CD8-positive, alpha-beta memory T cell (primary cell): ENCODE measurements around the gene TSHZ2. TPM values are rescaled to one million over a fixed set of nuclear protein-coding genes. Genes with fewer than 3 reads are reported as not detected.
A peak's percentile ranks its signal among the peaks of the same experiment; 100 is the strongest.

Experiments used
- CTCF ChIA-PET: fragments of 350-600 bp; sonication (Branson Sonifier 250); formaldehyde crosslinking; loops from one replicate; lab custom pipeline; 2021; ENCODE audit warnings: antibody characterized with exemption; lab: Charles Lee
- POLR2A ChIA-PET: fragments of 350-600 bp; sonication (Branson Sonifier 250); formaldehyde crosslinking; loops from one replicate; lab custom pipeline; 2021; ENCODE audit warnings: antibody characterized with exemption; lab: Charles Lee
- DNase-seq, 5 donors: peaks; one replicate each; pipeline versions ENCODE4 v3.0.0 to v3.0.0-alpha.2; 2020 to 2022; ENCODE audit warnings: mixed read lengths in 1 of 5
- H3K27ac ChIP-seq: one replicate; pipeline ENCODE4 v1.7.0; 2013; ENCODE audit warnings: low read depth, mild to moderate bottlenecking, low read length, moderate library complexity
- H3K27me3 ChIP-seq: 2 replicates; pipeline ENCODE4 v1.7.0; 2013; ENCODE audit warnings: low read length, mild to moderate bottlenecking; ENCODE audit not compliant: insufficient read depth, poor library complexity, severe bottlenecking
- H3K36me3 ChIP-seq: 2 replicates; pipeline ENCODE4 v1.7.0; 2013; ENCODE audit warnings: mild to moderate bottlenecking, low read length, moderate library complexity; ENCODE audit not compliant: insufficient read depth
- H3K4me1 ChIP-seq: 2 replicates; pipeline ENCODE4 v1.7.0; 2013; ENCODE audit warnings: mild to moderate bottlenecking, low read length, moderate library complexity; ENCODE audit not compliant: insufficient read depth
- H3K4me3 ChIP-seq: 2 replicates; pipeline ENCODE4 v1.7.0; 2013; ENCODE audit warnings: mild to moderate bottlenecking, low read length
- H3K9me3 ChIP-seq: 2 replicates; pipeline ENCODE4 v1.7.0; 2013; ENCODE audit warnings: mild to moderate bottlenecking, low read length
- H3K27ac Mint-ChIP-seq, 8 donors: one replicate each; pipeline ENCODE4 v1.8.0; 2020 to 2021; ENCODE audit warnings: mixed read lengths in 8 of 8, mild to moderate bottlenecking in 6 of 8, inconsistent platforms in 3 of 8, moderate library complexity in 3 of 8
- H3K27me3 Mint-ChIP-seq, 2 donors: one replicate each; pipeline ENCODE4 v1.8.0; 2020 to 2021; ENCODE audit warnings: mixed read lengths in 2 of 2, mild to moderate bottlenecking in 1 of 2, moderate library complexity in 1 of 2
- H3K36me3 Mint-ChIP-seq, 3 donors: one replicate each; pipeline ENCODE4 v1.8.0; 2020 to 2021; ENCODE audit warnings: mixed read lengths in 3 of 3, inconsistent platforms in 1 of 3, mild to moderate bottlenecking in 1 of 3
- H3K4me1 Mint-ChIP-seq, 3 donors: one replicate each; pipeline ENCODE4 v1.8.0; 2020 to 2021; ENCODE audit warnings: mixed read lengths in 3 of 3, inconsistent platforms in 1 of 3, mild to moderate bottlenecking in 1 of 3
- H3K4me3 Mint-ChIP-seq, 7 donors: one replicate each; pipeline ENCODE4 v1.8.0; 2020 to 2021; ENCODE audit warnings: mixed read lengths in 7 of 7, mild to moderate bottlenecking in 6 of 7, moderate library complexity in 4 of 7, inconsistent platforms in 2 of 7
- H3K9me3 Mint-ChIP-seq, 5 donors: one replicate each; pipeline ENCODE4 v1.8.0; 2020 to 2022; ENCODE audit warnings: mixed read lengths in 5 of 5, mild to moderate bottlenecking in 3 of 5, moderate library complexity in 2 of 5, inconsistent platforms in 1 of 5
- polyA plus RNA-seq: library from polyadenylated mRNA; unstranded; fragments of 300-500 nt; fragmentation: Illumina TruSeq; gene quantifications from one replicate; pipeline ENCODE4 v1.2.3, GENCODE V29; 2021
- total RNA-seq, 2 experiments: library from RNA; stranded (reverse); gene quantifications; one replicate each; pipeline ENCODE4 v1.2.3, GENCODE V29; 2021

TSHZ2 gene
- total and polyA plus RNA-seq, 3 experiments from 2014 or later = 0.10 to 1.6 (median 1.5) TPM

DNA sequence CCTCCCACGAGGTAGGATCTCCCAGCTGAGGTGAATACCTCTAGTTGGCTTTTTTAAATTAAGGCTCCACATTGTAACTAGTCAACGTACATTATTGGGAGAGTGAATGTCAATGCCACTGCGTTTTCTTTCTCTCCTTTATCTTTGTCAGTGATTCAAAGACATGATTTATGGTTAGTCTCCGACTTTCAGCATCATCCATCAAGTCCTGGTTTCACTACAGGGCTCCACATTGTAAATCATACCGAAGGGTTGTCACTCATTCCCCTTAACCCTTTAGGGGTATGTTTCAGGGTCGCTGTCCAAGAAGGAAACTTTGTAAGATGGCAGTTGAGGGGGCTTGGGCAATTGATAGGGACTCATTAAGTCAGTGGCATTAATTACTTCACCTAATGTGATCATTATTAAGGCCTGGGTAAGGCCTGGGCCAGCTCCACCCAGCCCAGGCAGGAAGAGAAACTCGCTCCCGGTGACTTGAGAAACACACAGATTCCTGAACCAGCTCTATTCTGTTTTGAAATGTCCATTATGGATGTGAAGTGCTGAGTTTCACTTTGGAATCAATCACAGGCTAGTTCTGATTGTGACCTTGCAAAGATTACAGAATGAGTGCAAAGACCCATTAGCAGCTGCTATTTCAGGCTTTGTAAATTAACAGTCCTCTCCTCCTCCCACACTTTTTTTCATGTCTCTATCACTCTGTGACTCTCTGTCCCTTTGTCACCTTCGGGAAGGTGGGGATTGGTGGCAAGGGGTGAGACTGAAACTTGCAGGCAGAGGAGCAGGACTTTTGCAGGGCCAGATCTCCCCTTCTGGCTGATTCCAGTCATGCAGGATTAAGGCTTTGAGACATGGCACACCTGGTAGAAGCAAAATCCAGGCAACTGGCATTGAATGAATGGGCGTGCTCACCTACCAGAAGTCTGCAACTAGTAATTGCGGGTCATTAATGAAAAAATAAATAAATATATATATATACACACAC, 222.4 kb downstream of the TSHZ2 start:
- Histone ChIP-seq H3K27ac (no peak overlapping the region), H3K36me3 (no peaks in the 10 kb centered on the region), H3K4me3 (no peak overlapping the region), H3K4me1 (no peaks in the 10 kb centered on the region), H3K27me3 (no peaks in the 10 kb centered on the region), H3K9me3 (no peaks in the 10 kb centered on the region)
- Mint-ChIP-seq H3K27ac (no peak overlapping the region), H3K27me3 (peaks cover 14 to 56% of the 10 kb centered on the region in 2 donors), H3K4me3 (no peak overlapping the region), H3K36me3 (no peaks in the 10 kb centered on the region), H3K9me3 (no peaks in the 10 kb centered on the region), H3K4me1 (no peaks in the 10 kb centered on the region)
- DNase-seq = no peak
- CTCF ChIA-PET = interaction anchor here (1.1 kb wide), 1 partner anchor 22 kb away, joined by 3 read pairs; no protein-coding TSS in a partner anchor
- POLR2A ChIA-PET = interaction anchor here (0.6 kb wide), 1 partner anchor 813 kb away, joined by 4 read pairs; no protein-coding TSS in a partner anchor

DNA sequence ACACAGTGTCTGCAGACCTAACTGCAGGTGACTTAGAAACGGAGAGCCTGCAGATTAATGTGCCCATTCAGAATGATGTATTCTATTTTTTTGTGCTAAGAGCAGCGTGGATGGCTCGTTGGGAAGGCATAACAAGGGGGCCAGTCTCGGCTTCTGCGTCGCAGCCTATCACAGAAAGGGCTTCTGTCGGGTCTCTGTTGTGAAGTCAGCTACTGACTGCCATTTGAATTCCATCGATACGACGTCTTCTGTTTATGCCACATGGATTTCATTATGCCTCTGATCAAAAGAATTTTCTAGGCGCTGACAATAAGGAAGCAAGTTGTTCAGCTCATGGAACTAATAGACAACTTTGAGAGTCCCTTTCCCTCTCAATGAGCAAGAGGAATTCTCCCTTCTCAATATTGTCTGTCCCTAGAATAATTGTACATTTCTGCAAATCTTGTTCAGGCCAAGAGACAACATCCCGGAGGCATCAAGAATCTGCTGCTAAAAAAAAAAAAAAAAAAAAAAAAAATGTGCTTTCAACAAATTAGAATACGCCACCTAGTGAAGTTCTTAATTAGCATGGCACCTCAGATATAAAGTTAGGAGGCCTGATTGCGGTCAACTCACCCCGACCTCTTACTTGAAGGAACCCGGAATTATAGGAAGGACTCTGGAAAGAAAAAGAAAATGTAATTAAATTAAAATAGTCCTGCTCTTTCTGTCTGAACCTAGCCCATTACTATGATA, 223.9 kb downstream of the TSHZ2 start:
- POLR2A ChIA-PET = no interaction called here
- CTCF ChIA-PET = no interaction called here

DNA sequence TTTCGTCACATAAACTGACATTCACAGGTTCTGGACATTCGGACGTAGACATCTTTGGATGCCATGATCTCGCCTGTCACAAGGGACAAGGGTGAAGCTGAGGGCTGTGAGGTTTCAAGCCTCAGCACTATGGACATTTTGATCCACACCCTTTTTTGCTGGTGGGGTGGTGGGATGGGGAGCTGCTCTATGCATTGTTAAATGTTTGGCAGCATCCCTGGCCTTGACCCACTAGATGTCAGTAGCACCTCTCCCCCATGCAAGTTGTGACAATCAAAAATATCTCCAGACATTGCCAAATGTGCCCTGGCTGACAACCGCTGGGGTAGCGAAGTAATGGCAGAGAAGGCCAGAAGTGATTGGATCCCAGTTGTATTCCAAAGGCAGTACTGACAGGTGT, 229.4 kb downstream of the TSHZ2 start:
- POLR2A ChIA-PET = no interaction called here
- CTCF ChIA-PET = no interaction called here
- no peaks in the 10 kb centered on the region for H3K4me1 Mint-ChIP-seq

More for the DNA sequence above, 223.9 kb downstream of the TSHZ2 start:
- no peaks in the 10 kb centered on the region for H3K9me3 ChIP-seq
- DNase-seq = no peak
- H3K9me3 Mint-ChIP-seq = no peaks in the 10 kb centered on the region
- no peaks in the 10 kb centered on the region for H3K36me3 Mint-ChIP-seq
- H3K36me3 ChIP-seq = no peaks in the 10 kb centered on the region
- H3K27me3 ChIP-seq = no peaks in the 10 kb centered on the region
- H3K4me1 ChIP-seq = no peaks in the 10 kb centered on the region
- H3K27ac Mint-ChIP-seq = no peak overlapping the region
- no peak overlapping the region for H3K4me3 Mint-ChIP-seq
- no peak overlapping the region for H3K27ac ChIP-seq
- H3K4me1 Mint-ChIP-seq = no peaks in the 10 kb centered on the region
- H3K27me3 Mint-ChIP-seq = peaks cover 16 to 68% of the 10 kb centered on the region in 2 donors
- H3K4me3 ChIP-seq = no peak overlapping the region

DNA sequence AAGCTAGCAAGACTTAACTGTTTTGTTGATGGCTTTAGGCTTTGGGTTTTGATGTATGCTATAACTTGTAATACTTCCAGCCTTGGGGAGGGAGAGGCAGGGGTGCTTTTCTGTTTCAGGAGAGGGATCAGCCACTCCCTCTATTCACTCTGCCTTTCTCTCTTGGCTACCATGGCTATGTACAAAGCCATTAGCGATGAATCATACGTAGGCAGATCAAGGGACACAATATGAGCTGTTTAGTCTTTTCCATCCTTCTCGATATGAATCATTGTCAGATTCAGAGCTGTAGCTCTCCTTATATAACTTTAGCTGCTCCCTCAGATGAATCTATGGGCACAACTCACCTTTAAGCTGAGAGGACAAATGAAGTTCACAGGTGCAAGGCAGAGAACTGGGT, 230.6 kb downstream of the TSHZ2 start:
- Mint-ChIP-seq H3K4me1 (peaks cover 0 to 1% (median under 1%) of the 10 kb centered on the region in 3 donors), H3K36me3 (no peaks in the 10 kb centered on the region), H3K27ac (no peak overlapping the region), H3K9me3 (no peaks in the 10 kb centered on the region), H3K27me3 (peaks cover 11 to 22% of the 10 kb centered on the region in 2 donors), H3K4me3 (no peak overlapping the region)
- Histone ChIP-seq H3K4me1 (peaks cover under 1% of the 10 kb centered on the region), H3K9me3 (no peaks in the 10 kb centered on the region), H3K27me3 (no peaks in the 10 kb centered on the region), H3K36me3 (no peaks in the 10 kb centered on the region), H3K27ac (no peak overlapping the region), H3K4me3 (no peak overlapping the region)
- ChIA-PET CTCF (interaction anchor here (0.7 to 1.6 kb wide), 4 partner anchors 14 to 963 kb away, joined by 3 to 4 read pairs (median 3); no protein-coding TSS in a partner anchor), POLR2A (interaction anchor here (0.7 kb wide), 1 partner anchor 178 kb away, joined by 6 read pairs; no protein-coding TSS in a partner anchor)
- no peak for DNase-seq

More for the DNA sequence above, 229.4 kb downstream of the TSHZ2 start:
- Mint-ChIP-seq H3K27ac (no peak overlapping the region), H3K4me3 (no peak overlapping the region), H3K36me3 (no peaks in the 10 kb centered on the region), H3K9me3 (no peaks in the 10 kb centered on the region), H3K27me3 (peaks cover 14 to 27% of the 10 kb centered on the region in 2 donors)
- Histone ChIP-seq H3K4me1 (no peaks in the 10 kb centered on the region), H3K27me3 (no peaks in the 10 kb centered on the region), H3K9me3 (no peaks in the 10 kb centered on the region), H3K36me3 (no peaks in the 10 kb centered on the region), H3K27ac (no peak overlapping the region), H3K4me3 (no peak overlapping the region)
- no peak for DNase-seq

DNA sequence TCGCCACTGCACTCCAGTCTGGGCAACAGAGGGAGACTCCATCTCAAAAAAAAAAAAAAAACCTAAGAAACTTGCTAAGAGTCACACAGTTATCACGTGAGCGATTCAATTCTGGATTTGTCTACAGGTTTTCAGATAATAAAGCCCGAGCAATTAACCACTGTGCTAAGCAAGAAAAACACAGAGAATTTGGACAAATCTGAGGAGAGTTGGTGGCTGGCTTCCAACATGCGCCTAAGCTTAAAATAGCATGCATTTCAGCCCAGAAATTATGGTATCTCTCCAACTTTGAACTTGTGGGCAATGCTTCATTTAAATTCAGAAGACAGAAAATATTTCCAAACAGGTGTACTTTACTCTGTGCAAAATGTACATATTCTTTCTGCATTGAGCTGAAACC, 232.9 kb downstream of the TSHZ2 start:
- Histone ChIP-seq H3K4me3 (no peak overlapping the region), H3K4me1 (peaks cover 7% of the 10 kb centered on the region), H3K36me3 (no peaks in the 10 kb centered on the region), H3K27me3 (no peaks in the 10 kb centered on the region), H3K27ac (no peak overlapping the region), H3K9me3 (no peaks in the 10 kb centered on the region)
- no peaks in the 10 kb centered on the region for H3K9me3 Mint-ChIP-seq
- no peak overlapping the region for H3K27ac Mint-ChIP-seq
- peaks cover 5 to 12% (median 12%) of the 10 kb centered on the region in 3 donors for H3K4me1 Mint-ChIP-seq
- no peak for DNase-seq
- POLR2A ChIA-PET = no interaction called here
- peaks cover 0 to 15% of the 10 kb centered on the region in 2 donors for H3K27me3 Mint-ChIP-seq
- CTCF ChIA-PET = no interaction called here
- no peaks in the 10 kb centered on the region for H3K36me3 Mint-ChIP-seq
- H3K4me3 Mint-ChIP-seq = no peak overlapping the region

DNA sequence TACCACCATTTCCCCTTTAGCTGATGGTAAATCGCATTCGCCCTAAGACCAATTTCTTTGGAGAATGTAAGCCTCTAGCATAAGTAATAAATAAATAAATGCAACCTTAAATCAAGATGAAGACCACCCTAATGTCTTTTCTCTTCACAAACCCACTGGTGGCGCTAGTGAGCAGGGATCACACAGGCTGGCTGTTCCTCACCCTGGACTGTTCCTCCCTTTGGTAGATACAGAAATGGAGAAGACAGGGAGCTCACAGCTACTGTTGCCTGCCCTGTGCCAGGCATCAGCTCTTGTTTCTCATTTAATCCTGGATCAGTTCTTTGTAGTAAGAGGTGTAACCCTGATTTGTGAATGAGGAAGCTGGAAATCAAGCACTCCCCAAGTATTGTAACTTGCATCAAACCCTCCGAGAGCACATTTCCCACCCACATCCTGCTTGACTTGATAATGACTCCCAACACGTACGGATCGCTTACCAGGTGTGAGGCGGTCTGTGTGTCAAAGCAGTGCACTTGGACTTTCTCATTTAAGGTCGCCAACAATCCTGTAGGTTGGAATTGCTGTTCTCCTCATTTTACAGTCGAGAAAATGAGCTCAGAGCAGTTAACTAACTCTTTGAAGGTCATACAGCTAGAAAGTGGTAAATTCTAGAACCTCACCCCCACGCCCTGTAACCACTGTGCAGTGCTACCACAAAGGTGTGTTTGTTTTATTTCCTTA, 236.1 kb downstream of the TSHZ2 start:
- DNase-seq = peak in 1 of 5 donors; percentile 28
- POLR2A ChIA-PET = no interaction called here

DNA sequence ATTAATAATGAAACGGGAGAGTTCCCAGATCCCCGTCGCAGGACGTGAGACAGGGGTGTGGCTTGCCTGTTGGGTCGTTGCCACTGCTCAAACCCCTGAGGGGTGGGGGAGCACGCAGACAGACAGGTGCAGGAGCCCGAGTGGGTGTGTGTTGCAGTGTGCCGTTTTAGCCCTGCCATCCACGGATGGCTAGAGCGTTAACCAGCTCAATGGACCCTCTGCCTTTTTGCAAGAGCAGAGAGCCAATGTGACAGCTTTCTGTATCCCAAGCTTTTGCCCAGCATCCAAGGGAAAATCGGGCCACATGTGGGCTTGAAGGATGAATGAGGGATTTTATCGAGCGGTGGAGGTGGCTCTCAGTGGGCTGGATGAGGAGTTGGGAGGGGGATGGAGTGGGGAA, 237.9 kb downstream of the TSHZ2 start:
- DNase-seq = no peak
- H3K27ac ChIP-seq = no peak overlapping the region
- ChIA-PET CTCF (no interaction called here), POLR2A (no interaction called here)
- peaks cover 0 to 16% of the 10 kb centered on the region in 2 donors for H3K27me3 Mint-ChIP-seq
- no peaks in the 10 kb centered on the region for H3K27me3 ChIP-seq
- peaks cover 5 to 30% (median 18%) of the 10 kb centered on the region in 3 donors for H3K4me1 Mint-ChIP-seq
- H3K4me1 ChIP-seq = peaks cover 15% of the 10 kb centered on the region
- H3K27ac Mint-ChIP-seq = no peak overlapping the region
- H3K36me3 Mint-ChIP-seq = no peaks in the 10 kb centered on the region
- H3K9me3 Mint-ChIP-seq = no peaks in the 10 kb centered on the region
- no peaks in the 10 kb centered on the region for H3K9me3 ChIP-seq
- H3K36me3 ChIP-seq = no peaks in the 10 kb centered on the region
- no peak overlapping the region for H3K4me3 ChIP-seq
- no peak overlapping the region for H3K4me3 Mint-ChIP-seq

More for the DNA sequence above, 236.1 kb downstream of the TSHZ2 start:
- H3K4me1 Mint-ChIP-seq = peaks cover 5 to 14% (median 12%) of the 10 kb centered on the region in 3 donors
- peaks cover 0 to 9% of the 10 kb centered on the region in 2 donors for H3K27me3 Mint-ChIP-seq
- H3K9me3 Mint-ChIP-seq = no peaks in the 10 kb centered on the region
- H3K27ac Mint-ChIP-seq = peak overlapping the region in 3 of 8 donors; percentile 32 to 91 (median 52)
- peaks cover 7% of the 10 kb centered on the region for H3K4me1 ChIP-seq
- H3K4me3 Mint-ChIP-seq = peak overlapping the region in 6 of 7 donors; percentile 5 to 79 (median 32)
- CTCF ChIA-PET = interaction anchor here (1.0 to 1.3 kb wide), 2 partner anchors 8 to 12 kb away, joined by 3 to 4 read pairs; no protein-coding TSS in a partner anchor
- H3K9me3 ChIP-seq = no peaks in the 10 kb centered on the region
- no peaks in the 10 kb centered on the region for H3K27me3 ChIP-seq
- H3K27ac ChIP-seq = no peak overlapping the region
- no peak overlapping the region for H3K4me3 ChIP-seq
- H3K36me3 Mint-ChIP-seq = no peaks in the 10 kb centered on the region
- H3K36me3 ChIP-seq = no peaks in the 10 kb centered on the region
